HG03354 (cell line): ENCODE measurements around the gene PDZRN4.

ENCODE experiments used
- ATAC-seq: cut with Tn5 transposase; IDR thresholded peaks from one replicate; pipeline ENCODE4 v1.9.1; 2021; ENCODE audit warnings: mild to moderate bottlenecking; ENCODE audit not compliant: unreplicated experiment, poor library complexity, severe bottlenecking

Gene PDZRN4

DNA sequence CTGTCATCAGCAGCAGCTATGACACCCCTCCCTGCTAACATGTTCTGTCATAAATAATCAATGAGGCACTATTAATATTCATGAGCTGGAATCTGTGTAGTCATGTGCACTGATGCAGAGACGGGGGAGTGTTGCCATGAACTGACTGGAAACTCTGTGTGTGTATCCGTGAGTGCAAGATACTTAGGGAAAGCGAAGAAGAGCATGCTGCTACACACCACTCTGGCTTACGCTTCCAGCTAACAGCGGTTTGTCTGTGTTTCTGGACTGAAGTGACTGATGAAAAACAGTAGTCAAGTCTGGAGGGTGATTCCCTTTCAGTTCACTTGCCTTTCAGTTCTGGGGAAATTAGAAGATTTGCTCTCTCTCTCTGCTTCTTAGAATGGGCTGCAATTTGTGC, 249.4 kb downstream of the PDZRN4 start:
- no peak for ATAC-seq

DNA sequence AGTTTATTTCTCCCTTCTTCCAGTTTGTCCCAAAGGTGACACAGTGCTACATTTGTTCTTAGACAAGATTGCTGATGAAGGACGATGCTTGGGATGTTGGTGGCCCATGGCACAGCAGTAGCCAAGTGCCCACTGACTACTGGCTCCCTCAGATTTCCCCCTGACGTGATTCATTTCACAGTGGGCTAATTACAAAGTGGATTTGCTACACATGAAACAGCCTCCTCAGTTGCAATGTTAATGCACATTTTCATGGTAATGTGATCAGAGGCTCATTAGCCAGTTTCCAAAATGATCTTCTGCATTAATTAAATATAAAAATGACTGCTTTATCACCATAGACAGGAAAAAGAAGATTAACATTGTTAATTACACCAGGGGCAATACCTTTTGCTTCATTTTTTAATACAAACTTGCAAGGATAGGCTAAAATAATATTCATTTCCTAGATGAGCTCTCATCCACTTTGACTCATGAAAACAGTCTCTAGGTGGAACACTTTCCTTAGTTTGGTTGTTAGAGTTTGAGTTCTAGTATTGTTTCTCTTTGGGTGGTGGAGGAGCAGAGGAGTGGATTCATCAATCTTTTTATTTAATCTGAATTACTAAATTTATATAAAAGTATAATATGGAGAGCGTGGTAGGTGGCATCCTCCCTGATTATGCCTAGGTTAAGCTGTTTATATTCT, 250.9 kb downstream of the PDZRN4 start:
- ATAC-seq = no peak

DNA sequence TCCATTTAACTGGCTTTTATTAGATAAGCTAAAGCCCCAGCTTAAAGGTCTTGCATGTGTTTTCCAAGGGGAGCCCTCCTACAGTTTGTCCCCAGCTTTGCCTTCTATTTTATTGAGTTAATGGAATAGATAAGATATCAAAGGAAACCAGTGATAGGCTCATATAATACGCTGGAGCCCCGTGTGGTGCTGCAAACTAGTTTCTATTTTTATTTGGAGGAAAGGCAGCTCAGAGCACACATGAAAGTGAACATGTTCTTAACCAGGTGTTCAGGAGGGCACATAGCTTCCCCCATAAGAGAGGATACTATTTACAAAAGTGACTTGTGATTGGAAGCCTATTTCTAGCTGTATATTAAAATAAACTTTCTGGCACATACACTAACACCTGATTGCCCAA, 251.7 kb downstream of the PDZRN4 start:
- ATAC-seq = no peak

DNA sequence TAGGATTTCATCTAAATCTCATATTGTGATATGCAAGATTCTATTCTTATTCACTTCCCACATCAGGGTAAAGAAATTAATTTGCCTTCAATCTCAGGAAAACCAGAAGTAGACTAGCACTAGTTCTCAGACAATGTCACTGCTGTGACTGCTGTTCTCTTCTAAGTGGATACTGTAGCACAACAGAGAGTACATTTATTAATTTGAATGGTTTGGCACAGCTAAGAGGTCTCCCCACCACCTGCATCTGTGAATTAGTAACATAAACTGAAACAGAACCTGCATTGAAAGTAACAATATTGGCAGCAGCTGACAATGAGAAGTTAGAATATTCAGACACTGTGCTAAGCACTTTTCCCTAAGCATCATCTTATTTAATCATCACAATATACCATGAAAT, 253.1 kb downstream of the PDZRN4 start:
- no peak for ATAC-seq

DNA sequence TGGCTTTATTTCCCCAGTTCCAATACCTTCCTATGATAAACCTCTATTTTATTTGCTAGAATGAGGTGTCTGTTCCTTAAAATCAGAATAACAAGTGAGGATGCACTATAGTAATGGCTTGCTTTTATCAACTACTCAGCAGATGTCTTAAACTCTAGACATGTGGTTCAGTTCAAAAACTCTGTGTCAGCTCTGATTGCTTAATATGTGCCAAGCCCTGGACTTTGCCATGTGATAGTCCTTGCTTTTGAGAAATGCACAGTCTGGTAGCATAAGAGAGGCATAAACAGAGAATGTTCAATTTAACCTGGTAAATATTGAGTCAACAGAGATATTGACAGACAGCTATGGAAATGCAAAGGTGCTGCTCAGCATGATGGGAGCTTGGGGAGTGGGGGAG, 254.8 kb downstream of the PDZRN4 start:
- ATAC-seq = no peak

DNA sequence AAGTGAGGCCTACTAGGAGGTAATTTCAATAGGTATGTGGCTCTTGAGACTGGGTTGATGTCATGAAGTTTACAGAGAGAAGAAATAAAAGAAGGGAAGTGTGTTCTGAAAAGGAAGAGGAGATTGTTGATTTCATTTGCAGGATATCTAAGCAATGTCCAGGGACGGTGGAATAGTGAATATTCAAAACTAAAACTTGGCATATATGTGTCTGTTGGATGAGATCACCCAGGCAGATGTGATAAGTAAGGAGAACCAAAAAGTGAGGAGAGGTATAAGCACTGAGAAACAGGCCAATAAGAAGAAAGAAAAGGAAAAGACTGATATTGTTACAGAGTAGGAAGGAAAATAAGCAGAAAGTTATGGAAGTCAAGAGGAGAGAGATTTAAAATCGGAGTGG, 255.6 kb downstream of the PDZRN4 start:
- no peak for ATAC-seq

DNA sequence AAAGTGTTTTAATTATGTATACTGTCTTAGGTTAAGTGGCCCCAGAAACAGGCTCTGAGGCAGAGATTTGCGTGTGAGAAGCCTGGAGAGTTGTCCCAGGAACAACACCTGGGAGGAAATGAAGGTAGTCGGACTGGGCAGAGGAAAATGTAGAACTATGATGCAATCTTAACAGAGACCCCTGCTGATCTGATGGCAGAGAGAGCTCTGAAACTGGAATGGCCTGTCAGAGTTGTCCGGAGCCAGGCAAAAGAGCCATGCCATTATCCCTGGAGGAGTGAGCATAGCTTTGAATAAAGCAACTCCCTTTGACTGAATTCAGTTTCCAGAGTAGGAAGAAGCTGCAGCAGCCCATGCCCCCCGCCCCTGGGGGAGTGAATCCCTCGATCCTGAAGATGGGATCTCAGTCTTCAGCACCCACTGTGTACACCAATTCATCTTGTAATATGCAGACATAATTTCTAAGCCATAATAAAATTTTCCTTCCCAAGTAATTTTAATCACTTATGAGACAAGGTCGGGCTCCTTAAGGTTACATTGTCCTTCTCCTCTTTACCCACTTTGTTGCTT, 264.8 kb downstream of the PDZRN4 start:
- no peak for ATAC-seq

DNA sequence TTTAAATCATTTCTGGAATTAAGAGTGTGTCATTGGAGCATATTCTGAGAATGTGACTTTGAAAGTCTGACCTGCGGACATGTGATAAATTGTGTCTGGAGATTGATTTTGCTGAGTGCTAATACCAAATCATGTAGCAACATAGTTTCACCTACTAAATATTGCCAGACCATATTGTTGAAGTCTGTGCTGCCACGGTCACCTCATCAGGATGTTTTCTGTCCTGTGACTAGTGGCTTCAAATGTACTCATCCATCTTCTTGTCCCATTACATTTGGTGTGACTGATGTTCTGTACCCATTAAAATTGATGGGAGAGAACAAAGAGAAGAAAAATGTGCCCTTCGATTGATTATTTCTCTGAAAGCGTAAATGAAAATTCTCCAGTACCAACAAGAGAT, 265.3 kb downstream of the PDZRN4 start:
- no peak for ATAC-seq

DNA sequence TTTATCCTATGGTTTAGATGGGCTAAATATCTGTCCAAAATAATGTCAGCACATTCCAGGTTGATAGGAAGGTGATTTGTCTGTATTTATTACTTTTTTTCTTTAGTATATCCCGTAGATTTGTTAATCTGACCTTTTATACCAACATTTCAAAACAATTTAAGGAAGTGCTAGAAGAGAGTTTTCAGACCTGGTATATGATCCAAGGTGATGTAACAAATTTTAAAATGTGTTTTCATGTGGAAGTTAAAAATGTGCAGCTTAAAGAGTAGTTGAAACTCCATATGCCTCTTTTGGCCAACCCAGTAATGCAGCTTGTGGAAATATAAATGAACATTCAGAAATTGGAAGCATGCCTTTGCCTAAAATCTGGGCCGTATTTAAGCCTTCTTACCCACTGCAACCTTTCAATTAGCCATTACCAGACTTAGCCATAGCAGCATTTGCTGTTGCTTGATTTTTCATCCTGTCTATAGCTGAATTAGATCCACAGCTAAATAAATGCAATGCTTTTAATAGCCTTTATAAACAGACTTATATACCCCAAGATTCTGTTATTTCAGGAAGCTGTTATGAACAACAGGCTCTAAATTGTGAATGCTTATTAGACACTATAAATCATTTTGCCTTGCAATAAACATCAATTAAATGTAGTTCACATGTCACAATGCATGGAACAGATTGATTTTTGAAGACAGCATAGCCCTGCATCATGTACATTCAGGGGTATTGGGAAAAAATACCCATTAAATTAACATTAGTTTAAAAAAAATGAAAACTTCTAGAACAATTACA, 271.2 kb downstream of the PDZRN4 start:
- no peak for ATAC-seq

DNA sequence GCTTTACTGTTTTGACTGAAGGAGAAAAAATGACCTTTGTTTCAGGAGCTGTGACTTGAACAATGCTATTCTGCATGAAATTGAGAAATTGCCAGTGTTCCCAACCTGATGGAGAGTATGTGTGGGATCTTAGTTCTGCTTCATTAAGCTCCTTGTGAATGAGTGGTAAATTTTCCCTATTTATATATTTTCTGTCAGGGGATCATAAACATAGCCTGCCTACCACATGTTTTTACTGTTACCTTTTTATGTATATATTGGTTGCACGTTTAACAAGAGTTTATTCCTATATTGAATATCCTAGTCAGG, 271.7 kb downstream of the PDZRN4 start:
- no peak for ATAC-seq

DNA sequence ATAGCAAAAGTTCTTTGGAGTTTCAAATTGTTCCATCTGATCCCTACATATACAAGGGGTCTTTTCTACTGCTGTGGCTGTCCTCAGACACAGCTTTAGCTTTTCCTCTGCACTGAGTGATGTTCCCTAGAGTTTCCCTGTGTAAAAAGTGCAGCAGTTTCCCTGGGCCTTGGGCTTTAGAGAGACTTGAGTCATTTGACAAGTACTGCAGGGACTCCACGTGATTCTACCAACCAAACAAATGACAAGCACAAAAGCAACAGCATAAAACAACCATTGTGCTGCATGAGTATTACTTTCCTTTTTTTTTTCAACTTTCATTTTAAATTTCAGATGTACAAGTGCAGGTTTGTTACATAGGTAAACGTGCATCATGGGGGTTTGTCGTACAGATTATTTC, 272.8 kb downstream of the PDZRN4 start:
- ATAC-seq = no peak

DNA sequence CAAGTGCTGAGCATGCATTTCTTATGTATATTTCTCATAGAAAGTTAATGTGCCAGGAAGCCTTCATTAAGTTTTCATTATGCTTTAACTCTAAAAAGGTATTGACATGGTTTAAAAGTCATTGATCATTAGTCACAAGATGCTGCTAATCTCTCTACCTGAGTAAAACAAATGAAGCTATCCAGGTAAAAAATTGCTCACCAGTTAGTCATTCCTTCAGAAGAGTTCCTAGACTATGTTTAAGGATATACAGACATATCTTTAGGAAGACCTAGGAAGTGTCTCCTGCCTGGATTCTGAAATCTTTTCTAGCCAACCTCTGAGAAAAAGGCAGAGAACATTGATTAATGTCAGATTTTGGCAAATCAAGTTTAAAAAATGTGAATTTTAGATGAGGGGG, 274.2 kb downstream of the PDZRN4 start:
- no peak for ATAC-seq

DNA sequence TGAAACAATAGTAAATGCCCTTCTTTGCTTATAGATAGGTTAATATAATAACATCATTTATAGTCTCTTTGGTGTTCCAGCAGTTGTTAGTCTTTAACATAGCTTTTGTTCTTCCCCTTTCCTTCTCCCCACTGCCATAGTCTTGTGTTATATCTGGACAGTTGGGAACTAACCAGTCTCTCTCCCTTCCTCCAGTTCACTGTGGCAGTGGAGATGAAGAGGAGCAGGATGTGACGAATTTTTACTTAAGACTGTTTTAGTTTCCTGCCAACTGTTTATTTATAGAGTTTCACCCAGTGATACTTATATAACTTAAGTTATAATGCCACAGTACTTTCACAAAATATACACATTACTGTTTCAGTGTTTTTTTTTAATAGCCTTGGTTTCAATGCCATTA, 277.4 kb downstream of the PDZRN4 start:
- ATAC-seq = no peak

DNA sequence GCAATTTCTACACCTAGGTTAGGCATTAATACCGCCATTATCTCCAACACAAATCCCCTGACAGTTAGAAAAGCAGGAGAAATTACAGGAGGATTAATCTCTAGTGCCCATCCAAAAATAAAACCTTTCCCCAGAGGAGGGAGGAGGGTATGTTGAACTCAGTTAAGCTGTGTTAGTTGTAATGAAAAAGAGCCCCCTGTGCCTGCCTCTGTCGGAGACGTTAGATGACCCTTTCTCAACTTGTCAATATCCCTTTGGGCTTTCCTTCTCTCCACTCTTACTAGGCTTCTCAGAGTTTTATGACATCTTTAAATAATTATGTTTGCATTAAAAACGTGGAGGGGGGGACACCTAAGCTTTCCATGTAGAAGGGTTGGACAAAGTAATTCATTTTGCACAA, 278.2 kb downstream of the PDZRN4 start:
- ATAC-seq = no peak

DNA sequence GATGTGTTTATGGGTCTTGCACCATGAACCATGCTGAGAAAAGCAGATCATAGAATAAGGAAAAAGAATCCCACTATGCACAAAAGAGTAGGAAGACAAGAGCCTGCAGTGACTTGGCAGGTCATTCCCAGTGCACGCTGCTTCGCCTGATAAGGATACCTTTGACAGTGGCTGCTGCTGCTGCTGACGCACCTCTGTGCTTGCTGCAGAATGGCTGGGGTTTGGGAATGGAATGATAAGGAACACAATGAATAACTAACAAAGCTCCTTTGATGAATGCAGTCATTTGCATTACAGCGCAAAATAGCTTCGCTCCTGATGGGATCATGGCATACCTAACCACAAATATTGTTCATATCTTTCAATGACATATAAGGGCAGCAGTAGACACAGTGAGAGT, 278.7 kb downstream of the PDZRN4 start:
- no peak for ATAC-seq

DNA sequence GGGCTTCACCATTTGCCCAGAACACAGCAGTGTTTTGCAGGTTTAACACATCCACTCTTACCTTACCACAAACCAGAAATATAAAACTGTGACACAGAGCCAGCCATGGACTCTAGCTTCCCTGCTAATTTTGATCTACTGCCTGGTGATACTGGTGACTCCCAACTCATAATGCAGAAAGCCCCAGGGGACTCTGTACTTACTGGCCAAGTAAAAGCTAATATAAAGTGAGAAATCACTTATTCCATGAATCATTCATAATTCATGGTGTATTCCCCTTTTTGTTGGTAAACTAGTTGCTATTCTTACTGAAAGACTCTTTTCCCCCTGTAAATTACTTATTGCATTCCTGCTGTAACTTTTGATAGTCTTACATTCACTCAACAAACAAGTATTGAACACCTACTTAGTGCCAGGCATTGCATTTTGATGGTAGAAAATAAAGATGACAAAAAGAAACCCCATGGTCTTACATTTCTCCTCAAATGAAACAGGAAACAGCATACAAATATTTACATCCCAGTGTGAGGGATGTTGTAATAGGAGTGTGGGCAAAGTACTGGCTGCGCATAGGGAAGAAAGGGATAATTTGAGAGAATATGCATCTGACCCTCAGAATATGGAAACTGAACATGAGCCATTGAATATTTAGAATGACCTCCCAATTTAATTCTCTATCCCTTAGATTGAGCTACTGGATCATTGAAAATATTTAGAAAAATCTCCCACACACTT, 279.6 kb downstream of the PDZRN4 start:
- no peak for ATAC-seq

DNA sequence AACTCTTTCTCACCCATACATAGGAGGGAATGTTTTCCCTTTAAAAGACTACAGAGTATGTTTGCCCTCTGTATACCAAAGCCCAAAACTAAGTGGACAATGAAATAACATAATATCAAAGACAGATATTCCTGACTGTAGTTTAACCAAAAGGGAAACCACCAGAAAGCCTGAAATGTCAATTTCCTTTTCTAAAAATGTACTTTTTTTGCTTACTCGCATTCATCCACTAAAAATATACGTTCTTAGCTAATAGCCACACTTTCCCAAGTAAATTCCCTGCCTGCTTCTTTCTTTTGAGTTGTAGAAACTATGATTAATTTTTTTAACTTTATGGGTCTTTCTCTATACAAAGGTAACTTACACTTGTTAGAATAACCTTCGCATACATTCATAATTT, 280.2 kb downstream of the PDZRN4 start:
- ATAC-seq = no peak

DNA sequence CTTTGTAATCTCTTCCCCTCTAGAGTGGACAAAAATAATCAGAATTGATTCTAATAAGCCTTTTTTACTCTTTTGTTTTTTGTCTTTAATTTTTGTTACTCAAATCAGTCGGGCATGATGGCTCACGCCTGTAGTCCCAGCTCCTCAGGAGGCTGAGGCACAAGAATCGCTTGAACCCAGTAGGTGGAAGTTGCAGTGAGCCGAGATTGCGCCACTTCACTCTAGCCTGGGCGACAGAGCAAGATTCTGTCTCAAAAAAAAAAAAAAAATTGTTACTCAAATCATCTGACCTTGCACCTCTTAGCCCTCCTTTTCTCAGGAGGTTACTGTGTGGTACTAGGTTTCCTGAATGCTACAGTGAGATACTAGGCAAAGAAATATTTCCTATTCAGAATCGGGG, 280.6 kb downstream of the PDZRN4 start:
- no peak for ATAC-seq

DNA sequence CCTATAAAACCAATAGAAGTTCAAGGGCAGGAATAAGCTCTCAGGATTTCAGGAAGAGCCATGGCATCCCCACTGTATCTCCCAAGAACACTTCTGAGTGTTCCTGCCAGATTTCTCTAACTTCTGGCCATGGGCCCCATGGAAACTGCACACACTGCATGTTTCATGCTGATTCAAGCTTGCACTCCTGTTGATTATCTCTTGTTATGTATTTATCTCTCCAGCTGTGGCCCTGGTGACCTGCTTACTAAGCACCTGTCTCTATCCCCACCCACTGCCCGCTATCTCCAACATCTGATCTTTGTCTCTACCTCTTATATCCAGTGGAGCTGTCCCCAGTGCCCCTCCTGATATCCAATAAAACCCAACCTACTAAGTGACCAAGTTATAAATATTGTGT, 285.3 kb downstream of the PDZRN4 start:
- ATAC-seq = no peak

DNA sequence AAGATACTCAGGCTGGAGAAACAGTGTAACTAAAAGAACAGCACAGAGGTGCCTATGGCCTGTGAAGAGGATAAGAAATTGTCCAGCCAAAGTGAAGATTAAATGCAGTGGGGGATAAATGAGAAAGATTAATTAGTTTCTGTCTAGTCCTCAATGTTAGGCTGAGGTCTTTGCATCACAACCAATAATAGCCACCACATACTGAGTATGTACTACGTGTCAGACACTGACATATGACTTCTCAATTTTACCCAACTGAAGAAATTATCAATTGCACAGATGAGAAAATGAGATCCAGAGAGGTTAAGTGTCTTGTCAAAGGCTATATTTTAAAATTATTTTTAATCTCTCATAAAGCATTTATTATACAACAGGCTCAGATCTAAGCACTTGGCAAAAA, 285.9 kb downstream of the PDZRN4 start:
- no peak for ATAC-seq
